Measurements from ENCODE around the gene NPB.

GRCh38 chr17:81895400-81895799 lies 6.6 kb upstream of the NPB start:
- TF ChIP-seq, protein P1, sequence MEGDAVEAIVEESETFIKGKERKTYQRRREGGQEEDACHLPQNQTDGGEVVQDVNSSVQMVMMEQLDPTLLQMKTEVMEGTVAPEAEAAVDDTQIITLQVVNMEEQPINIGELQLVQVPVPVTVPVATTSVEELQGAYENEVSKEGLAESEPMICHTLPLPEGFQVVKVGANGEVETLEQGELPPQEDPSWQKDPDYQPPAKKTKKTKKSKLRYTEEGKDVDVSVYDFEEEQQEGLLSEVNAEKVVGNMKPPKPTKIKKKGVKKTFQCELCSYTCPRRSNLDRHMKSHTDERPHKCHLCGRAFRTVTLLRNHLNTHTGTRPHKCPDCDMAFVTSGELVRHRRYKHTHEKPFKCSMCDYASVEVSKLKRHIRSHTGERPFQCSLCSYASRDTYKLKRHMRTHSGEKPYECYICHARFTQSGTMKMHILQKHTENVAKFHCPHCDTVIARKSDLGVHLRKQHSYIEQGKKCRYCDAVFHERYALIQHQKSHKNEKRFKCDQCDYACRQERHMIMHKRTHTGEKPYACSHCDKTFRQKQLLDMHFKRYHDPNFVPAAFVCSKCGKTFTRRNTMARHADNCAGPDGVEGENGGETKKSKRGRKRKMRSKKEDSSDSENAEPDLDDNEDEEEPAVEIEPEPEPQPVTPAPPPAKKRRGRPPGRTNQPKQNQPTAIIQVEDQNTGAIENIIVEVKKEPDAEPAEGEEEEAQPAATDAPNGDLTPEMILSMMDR (IDR thresholded peaks at IDR 0.05; ENCODE audit: low read length): no peak
- no peak for TF ChIP-seq EZH2 (optimal IDR thresholded peaks at IDR 0.05; ENCODE audit: low read depth, low read length)
